H9 (cell line): ENCODE results near the gene LHX4. TPM values are rescaled to one million over a fixed set of nuclear protein-coding genes. Genes with fewer than 3 reads are reported as not detected.

Experiments
- DNase-seq: peaks from one replicate; pipeline ENCODE4 v3.0.0-alpha.2; 2017
- H2AFZ ChIP-seq: one replicate; pipeline ENCODE4 v1.6.1; 2013; ENCODE audit warnings: mild to moderate bottlenecking, low read length, control low read depth, moderate library complexity
- H2AK5ac ChIP-seq: 2 replicates; pipeline ENCODE4 v1.6.1; 2013; ENCODE audit warnings: low read length, control low read depth, mixed read lengths; ENCODE audit not compliant: insufficient read length
- H2BK120ac ChIP-seq: one replicate; pipeline ENCODE4 v1.6.1; 2013; ENCODE audit warnings: low read depth, mild to moderate bottlenecking, low read length, control low read depth, inconsistent platforms; ENCODE audit not compliant: poor library complexity, severe bottlenecking
- H2BK12ac ChIP-seq: 2 replicates; pipeline ENCODE4 v1.6.1; 2013; ENCODE audit warnings: low read length, control low read depth, mixed read lengths, low read depth; ENCODE audit not compliant: insufficient read length
- H2BK15ac ChIP-seq: 2 replicates; pipeline ENCODE4 v1.6.1; 2013; ENCODE audit warnings: low read depth, low read length, control low read depth
- H2BK20ac ChIP-seq: one replicate; pipeline ENCODE4 v1.6.1; 2013; ENCODE audit warnings: low read depth, mild to moderate bottlenecking, low read length, control low read depth, inconsistent platforms; ENCODE audit not compliant: poor library complexity, severe bottlenecking
- H2BK5ac ChIP-seq: 2 replicates; pipeline ENCODE4 v1.6.1; 2013; ENCODE audit warnings: low read length, control low read depth, mixed read lengths; ENCODE audit not compliant: insufficient read length
- H3K14ac ChIP-seq: 2 replicates; pipeline ENCODE4 v1.6.1; 2013; ENCODE audit warnings: low read length, control low read depth; ENCODE audit not compliant: insufficient read depth
- H3K18ac ChIP-seq: 2 replicates; pipeline ENCODE4 v1.6.1; 2013; ENCODE audit warnings: low read depth, mild to moderate bottlenecking, mixed read lengths, low read length, control low read depth; ENCODE audit not compliant: insufficient read length
- H3K23ac ChIP-seq: 2 replicates; pipeline ENCODE4 v1.6.1; 2013; ENCODE audit warnings: low read length, control low read depth, mixed read lengths, low read depth; ENCODE audit not compliant: insufficient read length
- H3K23me2 ChIP-seq: 2 replicates; pipeline ENCODE4 v1.6.1; 2013; ENCODE audit warnings: low read depth, mild to moderate bottlenecking, mixed read lengths, low read length, control low read depth; ENCODE audit not compliant: insufficient read length, poor library complexity, severe bottlenecking
- H3K27ac ChIP-seq: 2 replicates; pipeline ENCODE4 v1.5.1; 2013; ENCODE audit warnings: low read length, control low read depth, mixed read lengths, low read depth; ENCODE audit not compliant: insufficient read length
- H3K27me3 ChIP-seq: 2 replicates; pipeline ENCODE4 v1.6.1; 2013; ENCODE audit warnings: low read length, control low read depth, inconsistent platforms; ENCODE audit not compliant: insufficient read depth
- H3K4ac ChIP-seq: 2 replicates; pipeline ENCODE4 v1.6.1; 2013; ENCODE audit warnings: low read depth, mild to moderate bottlenecking, control low read depth, inconsistent platforms, low read length, moderate library complexity
- H3K4me1 ChIP-seq: 2 replicates; pipeline ENCODE4 v1.6.1; 2013; ENCODE audit warnings: low read length, control low read depth, inconsistent platforms; ENCODE audit not compliant: insufficient read depth
- H3K4me2 ChIP-seq: 2 replicates; pipeline ENCODE4 v1.6.1; 2013; ENCODE audit warnings: low read length, control low read depth, mixed read lengths; ENCODE audit not compliant: insufficient read length, insufficient read depth
- H3K56ac ChIP-seq: 2 replicates; pipeline ENCODE4 v1.6.1; 2013; ENCODE audit warnings: low read depth, mild to moderate bottlenecking, mixed read lengths, low read length, control low read depth; ENCODE audit not compliant: insufficient read length
- H3K79me1 ChIP-seq: 2 replicates; pipeline ENCODE4 v1.6.1; 2013; ENCODE audit warnings: low read depth, mild to moderate bottlenecking, moderate library complexity, low read length, control low read depth, inconsistent platforms; ENCODE audit not compliant: insufficient read depth, poor library complexity, severe bottlenecking
- H3K79me2 ChIP-seq: 2 replicates; pipeline ENCODE4 v1.6.1; 2013; ENCODE audit warnings: low read length, control low read depth, inconsistent platforms; ENCODE audit not compliant: insufficient read depth
- H3K9ac ChIP-seq: 2 replicates; pipeline ENCODE4 v1.6.1; 2013; ENCODE audit warnings: low read length, control low read depth, mixed read lengths; ENCODE audit not compliant: insufficient read length; ENCODE audit errors: extremely low read depth
- H3K9me3 ChIP-seq: one replicate; pipeline ENCODE4 v1.6.1; 2013; ENCODE audit warnings: low read depth, low read length, inconsistent platforms; ENCODE audit not compliant: control insufficient read depth
- H3T11ph ChIP-seq: one replicate; pipeline ENCODE4 v1.6.1; 2013; ENCODE audit warnings: mild to moderate bottlenecking, low read length, control low read depth, inconsistent platforms
- H4K20me1 ChIP-seq: one replicate; pipeline ENCODE4 v1.6.1; 2013; ENCODE audit not compliant: control insufficient read depth, insufficient read length, insufficient read depth
- H4K5ac ChIP-seq: 2 replicates; pipeline ENCODE4 v1.6.1; 2013; ENCODE audit warnings: low read depth, mild to moderate bottlenecking, mixed read lengths, low read length, control low read depth; ENCODE audit not compliant: insufficient read length
- H4K8ac ChIP-seq: replicated peaks from 2 replicates; pipeline ENCODE4 v1.6.1; 2013; ENCODE audit warnings: low read length, control low read depth, mixed read lengths, low read depth; ENCODE audit not compliant: insufficient read length
- H4K91ac ChIP-seq: 2 replicates; pipeline ENCODE4 v1.6.1; 2013; ENCODE audit warnings: low read depth, mild to moderate bottlenecking, moderate library complexity, mixed read lengths, low read length, control low read depth; ENCODE audit not compliant: insufficient read length
- H3K27ac Mint-ChIP-seq, 3 experiments: 2 replicates in 2 of 3; 3 replicates in 1 of 3; pipeline ENCODE4 v1.8.0; 2020 to 2021; ENCODE audit warnings: mixed read lengths in 3 of 3, mild to moderate bottlenecking in 1 of 3, moderate library complexity in 1 of 3
- H3K27me3 Mint-ChIP-seq: 2 replicates; pipeline ENCODE4 v1.8.0; 2021; ENCODE audit warnings: low read depth, mild to moderate bottlenecking, moderate library complexity, mixed read lengths
- H3K36me3 Mint-ChIP-seq, 3 experiments: 2 replicates in 2 of 3; 3 replicates in 1 of 3; pipeline ENCODE4 v1.8.0; 2020 to 2021; ENCODE audit warnings: low read depth in 3 of 3, mixed read lengths in 3 of 3; ENCODE audit not compliant: insufficient read depth in 1 of 3
- H3K4me1 Mint-ChIP-seq, 2 experiments: 2 replicates each; pipeline ENCODE4 v1.8.0; 2020; ENCODE audit warnings: mixed read lengths in 2 of 2
- H3K4me3 Mint-ChIP-seq, 2 experiments: 2 replicates in 1 of 2; 3 replicates in 1 of 2; pipeline ENCODE4 v1.8.0; 2020 to 2021; ENCODE audit warnings: mild to moderate bottlenecking in 2 of 2, mixed read lengths in 2 of 2, moderate library complexity in 1 of 2
- H3K9me3 Mint-ChIP-seq, 2 experiments: 2 replicates in 1 of 2; 3 replicates in 1 of 2; pipeline ENCODE4 v1.8.0; 2020; ENCODE audit warnings: mild to moderate bottlenecking in 2 of 2, mixed read lengths in 2 of 2, moderate library complexity in 1 of 2
- CTCF ChIP-seq: fragments of 200-600 bp; sonication (generic); conservative IDR thresholded peaks from 3 replicates; pipeline ENCODE4 v1.8.0; 2021; ENCODE audit warnings: antibody characterized with exemption, mild to moderate bottlenecking
- WGBS: extraction: QIAGEN DNeasy Blood & Tissue Kit; methylation state at CpG from one replicate; pipeline ENCODE4 v1.1.7; 2013; ENCODE audit warnings: missing lambda C conversion rate, low lambda C conversion rate, mixed read lengths; ENCODE audit not compliant: insufficient read length; ENCODE audit errors: extremely low coverage; 5-methylcytosine and 5-hydroxymethylcytosine counted together
- total RNA-seq: library from RNA; stranded (reverse); gene quantifications from 2 replicates; pipeline ENCODE4 v1.2.1, GENCODE V29; 2021

The LHX4 gene
- total RNA-seq, 1 experiment from 2014 or later, result 1.9 TPM

- H3K9me3 ChIP-seq, result no peaks in the 10 kb centered on the region
- Mint-ChIP-seq H3K27me3 (peaks cover 17% of the 10 kb centered on the region), H3K4me1 (peaks cover 8% of the 10 kb centered on the region in 2 experiments), H3K4me3 (no peak overlapping the region; a peak in 1 of 5 replicates), H3K9me3 (no peaks in the 10 kb centered on the region), H3K36me3 (peaks cover 0 to 2% (median 0%) of the 10 kb centered on the region in 3 experiments; a peak in 2 of 7 replicates), H3K27ac (0 out of 7 replicates have a peak overlapping the region, but pooled peaks of 1 of the 3 experiments have one; percentile 83)
- H2AFZ ChIP-seq, result peak overlapping the region; percentile 86
- no peak overlapping the region for H4K91ac ChIP-seq
- no peaks in the 10 kb centered on the region for H3K79me1 ChIP-seq
- no peaks in the 10 kb centered on the region for H3K4me1 ChIP-seq
- H2BK15ac ChIP-seq, result no peak overlapping the region
- H3K4ac ChIP-seq, result no peak overlapping the region
- no peaks in the 10 kb centered on the region for H3K23me2 ChIP-seq
- H3T11ph ChIP-seq, result no peak overlapping the region
- no peak overlapping the region for H3K9ac ChIP-seq
- no peak overlapping the region for H3K56ac ChIP-seq
- H2BK12ac ChIP-seq, result no peak overlapping the region
- no peak overlapping the region for H2BK5ac ChIP-seq
- no peak overlapping the region for H2BK120ac ChIP-seq
- DNase-seq, result peak; percentile 69
- H3K23ac ChIP-seq, result no peak overlapping the region
- H3K14ac ChIP-seq, result no peak overlapping the region; the same call in 1 of the 2 replicates
- no peak overlapping the region for H4K5ac ChIP-seq
- no peaks in the 10 kb centered on the region for H3K27me3 ChIP-seq
- TF ChIP-seq CTCF, result 0 out of 3 replicates have a peak, but pooled peaks have one; percentile 25
- no peak overlapping the region for H2BK20ac ChIP-seq
- no CpG with 5 or more reads among the region's 15 CpGs for WGBS
- no peak overlapping the region for H3K27ac ChIP-seq
- H3K18ac ChIP-seq, result no peak overlapping the region
- H2AK5ac ChIP-seq, result no peak overlapping the region
- H4K8ac ChIP-seq, result no peak overlapping the region
- no peaks in the 10 kb centered on the region for H4K20me1 ChIP-seq
- H3K79me2 ChIP-seq, result no peaks in the 10 kb centered on the region
- no peak overlapping the region for H3K4me2 ChIP-seq
Measured at GRCh38 chr1:180213401-180214170, 16.5 kb upstream of the LHX4 start.
